Astrocyte of the cerebellum (primary cell): Measurements from ENCODE around the gene CDS1.
A peak's percentile ranks its signal among the peaks of the same experiment; 100 is the strongest.

Experiments used
- DNase-seq: peaks from one replicate; pipeline ENCODE4 v3.0.0-alpha.2; 2011; ENCODE audit warnings: low read depth
- H3K4me3 ChIP-seq: 2 replicates; pipeline ENCODE4 v1.5.1; 2011; ENCODE audit warnings: mild to moderate bottlenecking, low read depth, low read length, moderate library complexity
- in situ Hi-C: cut with HindIII; loops from 2 replicates; pipeline ENCODE4 v1.10.0; 2017; ENCODE audit warnings: low sequenced_read_pairs
- TF ChIP-seq, protein P1 (sequence below): IDR thresholded peaks from 2 replicates; pipeline ENCODE4 v1.5.1; 2012; ENCODE audit warnings: low read length, low read depth, moderate library complexity, mild to moderate bottlenecking; ENCODE audit errors: missing control alignments

The CDS1 gene

DNA sequence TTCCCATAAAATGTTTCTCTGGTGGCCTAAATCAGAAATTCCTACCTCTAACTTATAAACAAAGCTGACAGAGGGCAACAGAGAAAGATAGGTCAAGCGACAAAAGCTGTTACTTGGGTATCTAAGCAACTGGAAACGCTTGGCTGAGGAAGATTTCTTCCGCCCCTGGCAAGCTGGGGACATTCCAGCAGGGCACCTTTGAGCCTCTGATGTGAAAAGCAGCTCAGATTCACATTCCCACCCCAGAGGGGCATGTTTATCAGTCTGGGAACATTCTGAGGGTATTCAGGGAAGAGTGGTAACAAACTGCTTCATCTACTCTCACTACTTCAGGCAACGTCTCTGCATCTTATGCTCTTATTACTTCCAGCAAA is 3.5 kb upstream of the CDS1 start:
- in situ Hi-C loops, result no loop called here
- TF ChIP-seq, protein P1, sequence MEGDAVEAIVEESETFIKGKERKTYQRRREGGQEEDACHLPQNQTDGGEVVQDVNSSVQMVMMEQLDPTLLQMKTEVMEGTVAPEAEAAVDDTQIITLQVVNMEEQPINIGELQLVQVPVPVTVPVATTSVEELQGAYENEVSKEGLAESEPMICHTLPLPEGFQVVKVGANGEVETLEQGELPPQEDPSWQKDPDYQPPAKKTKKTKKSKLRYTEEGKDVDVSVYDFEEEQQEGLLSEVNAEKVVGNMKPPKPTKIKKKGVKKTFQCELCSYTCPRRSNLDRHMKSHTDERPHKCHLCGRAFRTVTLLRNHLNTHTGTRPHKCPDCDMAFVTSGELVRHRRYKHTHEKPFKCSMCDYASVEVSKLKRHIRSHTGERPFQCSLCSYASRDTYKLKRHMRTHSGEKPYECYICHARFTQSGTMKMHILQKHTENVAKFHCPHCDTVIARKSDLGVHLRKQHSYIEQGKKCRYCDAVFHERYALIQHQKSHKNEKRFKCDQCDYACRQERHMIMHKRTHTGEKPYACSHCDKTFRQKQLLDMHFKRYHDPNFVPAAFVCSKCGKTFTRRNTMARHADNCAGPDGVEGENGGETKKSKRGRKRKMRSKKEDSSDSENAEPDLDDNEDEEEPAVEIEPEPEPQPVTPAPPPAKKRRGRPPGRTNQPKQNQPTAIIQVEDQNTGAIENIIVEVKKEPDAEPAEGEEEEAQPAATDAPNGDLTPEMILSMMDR, result no peak
- H3K4me3 ChIP-seq, result no peak overlapping the region
- no peak for DNase-seq

DNA sequence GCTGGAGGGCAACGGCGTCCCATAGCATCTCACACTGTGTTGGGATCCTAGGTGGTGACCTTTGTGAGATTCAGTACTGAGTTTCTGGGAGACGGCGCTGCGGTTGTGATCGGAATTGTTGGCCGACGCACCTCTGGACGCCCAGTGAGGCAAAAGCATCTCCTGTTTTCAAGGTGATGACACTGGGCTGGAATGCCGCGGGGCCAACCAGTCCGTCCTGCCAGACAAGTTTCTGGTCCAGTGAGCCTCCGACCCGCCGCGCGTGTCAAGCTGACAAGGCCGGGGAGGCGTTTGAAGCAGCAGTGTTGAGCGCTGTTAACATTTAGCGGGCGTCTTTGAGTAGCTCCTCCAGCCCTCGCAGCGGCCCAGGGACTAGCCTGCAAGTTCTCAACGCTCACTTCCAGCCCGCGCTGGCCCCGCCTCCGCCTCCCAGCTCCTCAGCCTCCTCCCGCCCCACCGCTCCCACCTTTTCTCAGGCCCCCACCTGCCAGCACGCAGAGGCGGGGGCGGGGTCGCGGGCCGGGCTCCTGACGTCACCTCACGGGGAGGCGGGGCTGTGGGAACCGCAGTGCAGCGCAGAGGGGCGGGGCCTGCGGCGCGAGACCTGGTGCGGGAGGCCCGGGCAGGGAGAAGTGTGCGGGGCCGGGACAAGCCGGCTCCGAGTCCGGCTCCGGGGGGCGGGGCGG is 482 bp upstream of the CDS1 start:
- TF ChIP-seq, protein P1, result no peak
- in situ Hi-C loops, result no loop called here
- peak; percentile 31 for DNase-seq
- peak overlapping the region; percentile 65 for H3K4me3 ChIP-seq

DNA sequence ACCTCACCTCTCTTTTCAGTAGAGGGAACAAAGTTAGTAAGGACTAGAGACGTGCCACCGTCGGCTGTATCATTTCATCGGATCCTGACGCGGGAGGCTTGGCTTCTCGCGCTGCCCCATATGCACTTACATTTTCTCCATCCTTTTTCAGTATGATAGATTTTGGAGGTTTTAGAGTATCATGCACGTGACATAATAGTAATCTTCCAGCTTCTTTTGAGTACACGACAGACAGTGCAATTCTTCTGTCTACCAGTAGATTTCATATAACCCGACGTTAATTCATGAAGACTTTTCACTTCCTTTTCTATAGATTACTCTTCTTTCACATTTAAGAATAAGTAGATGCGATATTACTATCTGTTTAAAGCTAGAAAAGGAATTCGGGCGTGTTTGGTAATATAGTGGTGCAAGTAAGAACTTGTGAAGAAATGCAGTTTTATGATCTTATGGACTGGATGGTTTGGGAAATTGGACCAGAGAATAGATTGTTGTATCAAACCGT is 1.0 kb downstream of the CDS1 start:
- TF ChIP-seq, protein P1, result no peak
- in situ Hi-C loops, result no loop called here
- no peak for DNase-seq
- peak overlapping the region; percentile 65 for H3K4me3 ChIP-seq

DNA sequence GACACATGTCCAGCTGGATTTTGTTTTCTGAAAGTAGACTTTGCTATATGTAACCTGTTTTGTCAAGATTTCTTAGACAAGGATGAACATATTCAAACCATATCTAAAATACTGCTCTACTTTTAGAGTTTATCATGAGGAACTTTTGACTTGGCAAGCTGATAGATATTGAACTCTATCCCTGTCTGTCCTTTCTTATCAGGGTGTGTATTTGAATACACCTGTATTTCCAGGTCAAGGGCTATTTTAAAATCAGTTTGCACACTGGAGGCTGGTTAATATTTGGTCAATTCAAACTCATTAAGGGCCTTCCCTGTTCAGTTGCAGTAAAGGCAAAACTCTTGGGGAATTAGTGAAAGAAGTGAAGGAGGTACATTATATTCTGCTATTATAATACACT is 2.3 kb downstream of the CDS1 start:
- in situ Hi-C loops, result no loop called here
- TF ChIP-seq, protein P1, result no peak
- no peak overlapping the region for H3K4me3 ChIP-seq
- DNase-seq, result no peak

DNA sequence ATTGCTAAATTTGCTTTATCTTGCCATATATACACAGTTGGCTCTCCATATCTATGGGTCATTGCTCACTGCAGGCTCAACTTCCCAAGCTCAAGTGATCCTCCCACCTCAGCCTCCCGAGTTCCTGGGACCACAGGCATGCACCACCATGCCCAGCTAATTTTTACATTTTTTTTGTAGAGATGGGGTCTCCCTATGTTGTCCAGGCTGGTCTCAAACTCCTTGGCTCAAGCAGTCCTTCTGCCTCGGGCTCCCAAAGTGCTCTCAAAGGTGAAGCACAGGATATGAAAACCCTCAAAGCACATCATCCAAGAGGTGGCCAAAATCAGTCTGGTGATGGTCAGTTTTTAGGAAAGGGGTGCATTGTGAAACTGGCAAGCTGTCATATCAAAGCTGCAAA is 11.8 kb downstream of the CDS1 start:
- no peak for DNase-seq
- TF ChIP-seq, protein P1, result no peak
- in situ Hi-C loops, result no loop called here
- no peak overlapping the region for H3K4me3 ChIP-seq

DNA sequence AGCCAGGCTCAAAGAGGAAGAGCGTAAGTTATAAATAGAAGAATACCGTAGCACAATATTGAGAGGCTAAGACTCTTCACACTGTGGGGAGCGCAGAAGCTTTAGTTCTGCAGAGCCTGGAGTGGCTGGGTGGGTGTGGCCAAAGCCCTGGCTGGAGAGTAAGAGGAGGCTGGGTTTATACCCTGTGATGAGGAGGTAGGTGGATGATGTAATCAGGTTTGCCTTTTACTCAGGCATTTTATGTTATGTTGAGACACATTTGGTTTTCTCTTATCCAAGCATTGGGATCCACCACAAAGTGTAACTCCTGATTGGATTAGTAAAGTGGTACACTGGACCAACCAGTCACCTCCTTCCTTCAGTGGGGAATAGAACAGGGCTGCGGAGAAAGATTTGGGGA is 13.9 kb downstream of the CDS1 start:
- DNase-seq, result no peak
- in situ Hi-C loops, result no loop called here
- TF ChIP-seq, protein P1, result no peak
- no peak overlapping the region for H3K4me3 ChIP-seq
